HepG2 (cell line): ENCODE data around the gene NEURL3. TPM values are rescaled to one million over a fixed set of nuclear protein-coding genes. Genes with fewer than 3 reads are reported as not detected.

ENCODE experiments used
- ATF7-NPFF ChIP-seq: sonication (generic); formaldehyde crosslinking; IDR thresholded peaks from 2 replicates; pipeline ENCODE4 v1.8.1; 2023; ENCODE audit warnings: mild to moderate bottlenecking, low read depth, missing genetic modification reagents, moderate library complexity
- CBX5 ChIP-seq: sonication (generic); formaldehyde crosslinking; IDR thresholded peaks from 2 replicates; pipeline ENCODE4 v1.4.0; 2020; ENCODE audit warnings: missing genetic modification reagents, borderline replicate concordance
- GTF3A ChIP-seq: sonication (generic); formaldehyde crosslinking; conservative IDR thresholded peaks from 2 replicates; pipeline ENCODE4 v1.4.0; 2020; ENCODE audit warnings: mild to moderate bottlenecking, missing genetic modification reagents
- HOXA7 ChIP-seq: sonication (generic); formaldehyde crosslinking; IDR thresholded peaks from 2 replicates; pipeline ENCODE4 v1.8.1; 2022; ENCODE audit warnings: mild to moderate bottlenecking, missing genetic modification reagents, moderate library complexity
- MAF1 ChIP-seq: sonication (generic); formaldehyde crosslinking; IDR thresholded peaks from 2 replicates; pipeline ENCODE4 v1.5.0; 2020; ENCODE audit warnings: missing genetic modification reagents, borderline replicate concordance
- SCMH1 ChIP-seq: sonication (generic); formaldehyde crosslinking; IDR thresholded peaks from 2 replicates; pipeline ENCODE4 v1.9.0; 2021; ENCODE audit warnings: missing genetic modification reagents, mild to moderate bottlenecking, borderline replicate concordance
- SIN3A ChIP-seq: IDR thresholded peaks from 2 replicates; pipeline ENCODE4 v1.6.1; 2011; ENCODE audit warnings: low read depth, mild to moderate bottlenecking, control low read depth, low read length, borderline replicate concordance
- SPEN ChIP-seq: sonication (generic); formaldehyde crosslinking; IDR thresholded peaks from 2 replicates; pipeline ENCODE4 v1.5.1; 2020; ENCODE audit warnings: low read depth, mild to moderate bottlenecking, missing genetic modification reagents
- TOE1 ChIP-seq: sonication (generic); formaldehyde crosslinking; IDR thresholded peaks from 2 replicates; pipeline ENCODE4 v1.4.0; 2020; ENCODE audit warnings: mild to moderate bottlenecking, missing genetic modification reagents
- ZFP36L2 ChIP-seq: sonication (generic); formaldehyde crosslinking; IDR thresholded peaks from 2 replicates; pipeline ENCODE4 v1.4.0; 2020; ENCODE audit warnings: missing genetic modification reagents
- ZNF205 ChIP-seq: IDR thresholded peaks from 2 replicates; pipeline ENCODE4 v1.6.1; 2018; ENCODE audit warnings: missing biosample characterization, missing genetic modification reagents
- ZNF569 ChIP-seq: sonication (generic); formaldehyde crosslinking; IDR thresholded peaks from 2 replicates; pipeline ENCODE4 v1.5.0; 2020; ENCODE audit warnings: mild to moderate bottlenecking, missing genetic modification reagents, moderate library complexity, borderline replicate concordance
- ZNF605 ChIP-seq: sonication (generic); formaldehyde crosslinking; IDR thresholded peaks from 2 replicates; pipeline ENCODE4 v1.8.0; 2022; ENCODE audit warnings: mild to moderate bottlenecking, missing genetic modification reagents
- ZNF746 ChIP-seq: sonication (generic); formaldehyde crosslinking; IDR thresholded peaks from 2 replicates; pipeline ENCODE4 v1.8.0; 2022; ENCODE audit warnings: mild to moderate bottlenecking, missing genetic modification reagents
- ZNF782 ChIP-seq: sonication (generic); formaldehyde crosslinking; IDR thresholded peaks from 2 replicates; pipeline ENCODE4 v1.4.0; 2020; ENCODE audit warnings: missing genetic modification reagents, mild to moderate bottlenecking, borderline replicate concordance
- ZSCAN31 ChIP-seq: sonication (generic); formaldehyde crosslinking; IDR thresholded peaks from 2 replicates; pipeline ENCODE4 v1.5.0; 2020; ENCODE audit warnings: low read depth, mild to moderate bottlenecking, missing genetic modification reagents
- polyA plus RNA-seq, 8 experiments: library from polyadenylated mRNA; depleted of rRNA in 3 of 8; stranded (reverse) in 7 of 8; unstranded in 1 of 8; fragments of >200 nt; fragmentation: Illumina TruSeq in 4 of 8; extraction: Trizol in 4 of 8; gene quantifications; 2 replicates each; pipeline versions ENCODE4 v1.2.1 to v1.2.3, GENCODE V29; 2011 to 2016; ENCODE audit warnings: low read depth in 4 of 8, missing spikeins in 1 of 8, mixed read lengths in 1 of 8; ENCODE audit not compliant: insufficient read depth in 1 of 8
- total RNA-seq, 5 experiments: library from RNA; depleted of rRNA; stranded (reverse); fragments of >200 nt; fragmentation: Illumina TruSeq; extraction: Trizol; gene quantifications; 2 replicates each; pipeline ENCODE4 v1.2.3, GENCODE V29; 2016; ENCODE audit warnings: low read depth in 1 of 5
- TF ChIP-seq, protein P1 (sequence below): sonication (generic); formaldehyde crosslinking; IDR thresholded peaks from 2 replicates; pipeline ENCODE4 v1.4.0; 2020; ENCODE audit warnings: mild to moderate bottlenecking, missing genetic modification reagents
- TF ChIP-seq, protein P2 (sequence below): IDR thresholded peaks from 2 replicates; pipeline ENCODE4 v1.6.1; 2012; ENCODE audit warnings: low read depth, low read length, improper control_type of control experiment
- TF ChIP-seq, protein P3 (sequence below): sonication (generic); formaldehyde crosslinking; IDR thresholded peaks from 2 replicates; pipeline ENCODE4 v1.5.1; 2020; ENCODE audit warnings: missing genetic modification reagents, mild to moderate bottlenecking, borderline replicate concordance

The NEURL3 gene
- total and polyA plus RNA-seq, 2 of the 13 experiments (the other 11 are each of a cell fraction or from before 2014, with no cell fraction given), result 0.16 to 1.2 TPM

DNA sequence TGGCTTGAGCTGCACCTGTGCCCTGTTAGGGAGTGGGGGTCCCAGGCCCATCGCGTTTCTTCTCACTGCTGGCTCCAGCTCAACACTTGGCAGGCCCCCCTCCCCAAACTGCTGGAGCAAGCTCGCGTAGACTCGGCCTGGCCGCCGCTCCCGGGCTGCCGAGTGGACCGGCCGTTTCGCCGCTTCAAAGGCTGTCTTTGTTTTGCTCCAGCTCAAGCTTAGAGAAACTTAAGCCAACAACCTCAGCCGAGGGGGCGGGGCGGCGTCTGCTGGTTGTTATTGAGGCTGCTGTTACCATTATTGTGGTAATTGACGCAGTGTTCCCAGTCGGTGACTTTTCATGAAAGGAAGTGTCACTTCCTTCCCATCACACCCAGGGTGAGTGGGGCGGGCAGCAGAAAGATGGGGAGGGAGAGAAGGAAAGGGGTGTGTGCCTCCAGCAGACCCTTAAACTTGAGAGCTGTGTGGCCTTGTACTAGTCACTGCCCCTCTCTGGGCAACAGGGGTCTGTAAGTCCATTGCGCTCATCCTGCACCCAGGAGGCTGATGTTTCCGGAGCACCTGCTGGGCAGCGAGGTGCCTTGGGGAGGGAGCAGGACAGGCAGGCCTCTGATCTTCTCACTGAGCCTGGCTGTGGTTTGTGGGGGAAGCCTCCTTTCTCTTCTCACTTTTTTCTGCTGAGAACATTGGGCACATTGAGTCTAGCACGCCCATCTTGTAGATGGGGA lies 33.5 kb upstream of the NEURL3 start (continued):
- TF ChIP-seq, protein P1, sequence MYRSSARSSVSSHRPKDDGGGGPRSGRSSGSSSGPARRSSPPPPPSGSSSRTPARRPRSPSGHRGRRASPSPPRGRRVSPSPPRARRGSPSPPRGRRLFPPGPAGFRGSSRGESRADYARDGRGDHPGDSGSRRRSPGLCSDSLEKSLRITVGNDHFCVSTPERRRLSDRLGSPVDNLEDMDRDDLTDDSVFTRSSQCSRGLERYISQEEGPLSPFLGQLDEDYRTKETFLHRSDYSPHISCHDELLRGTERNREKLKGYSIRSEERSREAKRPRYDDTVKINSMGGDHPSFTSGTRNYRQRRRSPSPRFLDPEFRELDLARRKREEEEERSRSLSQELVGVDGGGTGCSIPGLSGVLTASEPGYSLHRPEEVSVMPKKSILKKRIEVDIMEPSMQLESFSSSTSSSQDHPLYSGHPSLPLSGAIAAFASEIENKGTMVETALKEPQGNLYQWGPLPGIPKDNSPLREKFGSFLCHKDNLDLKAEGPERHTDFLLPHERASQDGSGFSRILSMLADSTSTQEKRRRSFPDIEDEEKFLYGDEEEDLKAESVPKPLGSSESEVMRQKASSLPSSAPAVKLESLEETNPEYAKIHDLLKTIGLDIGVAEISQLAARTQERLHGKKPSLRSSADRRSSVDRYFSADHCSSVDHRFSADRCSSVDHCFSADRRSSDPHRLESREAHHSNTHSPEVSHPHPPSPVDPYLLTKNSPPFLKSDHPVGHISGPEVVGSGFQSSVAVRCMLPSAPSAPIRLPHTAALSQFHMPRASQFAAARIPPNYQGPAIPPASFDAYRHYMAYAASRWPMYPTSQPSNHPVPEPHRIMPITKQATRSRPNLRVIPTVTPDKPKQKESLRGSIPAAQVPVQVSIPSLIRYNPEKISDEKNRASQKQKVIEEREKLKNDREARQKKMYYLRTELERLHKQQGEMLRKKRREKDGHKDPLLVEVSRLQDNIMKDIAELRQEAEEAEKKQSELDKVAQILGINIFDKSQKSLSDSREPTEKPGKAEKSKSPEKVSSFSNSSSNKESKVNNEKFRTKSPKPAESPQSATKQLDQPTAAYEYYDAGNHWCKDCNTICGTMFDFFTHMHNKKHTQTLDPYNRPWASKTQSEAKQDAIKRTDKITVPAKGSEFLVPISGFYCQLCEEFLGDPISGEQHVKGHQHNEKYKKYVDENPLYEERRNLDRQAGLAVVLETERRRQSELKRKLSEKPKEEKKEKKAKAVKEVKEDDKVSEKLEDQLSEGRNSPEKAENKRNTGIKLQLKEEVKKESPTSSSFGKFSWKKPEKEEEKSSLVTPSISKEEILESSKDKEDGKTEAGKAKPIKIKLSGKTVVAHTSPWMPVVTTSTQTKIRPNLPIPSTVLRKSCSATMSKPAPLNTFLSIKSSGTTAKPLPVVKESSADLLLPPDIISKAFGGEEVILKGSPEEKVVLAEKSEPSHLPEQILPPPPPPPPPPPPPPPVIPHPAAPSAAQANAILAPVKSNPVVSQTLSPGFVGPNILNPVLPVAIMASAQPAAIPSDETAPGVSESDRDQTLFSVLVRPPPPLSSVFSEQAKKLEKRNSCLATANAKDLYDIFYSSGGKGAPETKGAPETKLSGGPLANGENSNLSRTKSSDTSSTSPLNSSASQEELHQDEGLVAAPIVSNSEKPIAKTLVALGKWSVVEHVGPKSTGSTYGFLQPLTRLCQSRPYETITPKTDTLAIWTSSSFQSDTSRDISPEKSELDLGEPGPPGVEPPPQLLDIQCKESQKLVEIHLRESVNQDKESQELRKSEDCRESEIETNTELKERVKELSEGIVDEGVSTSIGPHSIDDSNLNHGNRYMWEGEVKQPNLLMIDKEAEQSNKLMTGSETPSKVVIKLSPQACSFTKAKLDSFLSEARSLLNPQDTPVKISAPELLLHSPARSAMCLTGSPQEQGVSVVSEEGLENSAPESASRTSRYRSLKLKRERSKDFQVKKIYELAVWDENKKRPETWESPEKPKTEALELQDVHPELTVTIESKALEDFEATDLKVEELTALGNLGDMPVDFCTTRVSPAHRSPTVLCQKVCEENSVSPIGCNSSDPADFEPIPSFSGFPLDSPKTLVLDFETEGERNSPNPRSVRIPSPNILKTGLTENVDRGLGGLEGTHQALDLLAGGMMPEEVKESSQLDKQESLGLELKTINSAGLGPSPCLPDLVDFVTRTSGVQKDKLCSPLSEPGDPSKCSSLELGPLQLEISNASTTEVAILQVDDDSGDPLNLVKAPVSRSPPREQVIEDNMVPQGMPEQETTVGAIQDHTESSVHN (CRISPR knock-in tag), result no peak
- no peak for TF ChIP-seq HOXA7 (CRISPR knock-in tag)
- no peak for TF ChIP-seq ZFP36L2
- TF ChIP-seq MAF1, result no peak
- no peak for TF ChIP-seq TOE1 (CRISPR knock-in tag)
- TF ChIP-seq, protein P2, sequence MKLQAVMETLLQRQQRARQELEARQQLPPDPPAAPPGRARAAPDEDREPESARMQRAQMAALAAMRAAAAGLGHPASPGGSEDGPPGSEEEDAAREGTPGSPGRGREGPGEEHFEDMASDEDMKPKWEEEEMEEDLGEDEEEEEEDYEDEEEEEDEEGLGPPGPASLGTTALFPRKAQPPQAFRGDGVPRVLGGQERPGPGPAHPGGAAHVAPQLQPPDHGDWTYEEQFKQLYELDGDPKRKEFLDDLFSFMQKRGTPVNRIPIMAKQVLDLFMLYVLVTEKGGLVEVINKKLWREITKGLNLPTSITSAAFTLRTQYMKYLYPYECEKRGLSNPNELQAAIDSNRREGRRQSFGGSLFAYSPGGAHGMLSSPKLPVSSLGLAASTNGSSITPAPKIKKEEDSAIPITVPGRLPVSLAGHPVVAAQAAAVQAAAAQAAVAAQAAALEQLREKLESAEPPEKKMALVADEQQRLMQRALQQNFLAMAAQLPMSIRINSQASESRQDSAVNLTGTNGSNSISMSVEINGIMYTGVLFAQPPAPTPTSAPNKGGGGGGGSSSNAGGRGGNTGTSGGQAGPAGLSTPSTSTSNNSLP, result no peak
- TF ChIP-seq ATF7-NPFF (CRISPR knock-in tag), result no peak
- TF ChIP-seq GTF3A (CRISPR knock-in tag), result no peak
- TF ChIP-seq ZNF569 (CRISPR knock-in tag), result no peak
- no peak for TF ChIP-seq SPEN
- no peak for TF ChIP-seq SCMH1
- 0 out of 2 replicates have a peak, but pooled peaks have one; percentile 45 for TF ChIP-seq ZNF605 (CRISPR knock-in tag)
- TF ChIP-seq, protein P3, sequence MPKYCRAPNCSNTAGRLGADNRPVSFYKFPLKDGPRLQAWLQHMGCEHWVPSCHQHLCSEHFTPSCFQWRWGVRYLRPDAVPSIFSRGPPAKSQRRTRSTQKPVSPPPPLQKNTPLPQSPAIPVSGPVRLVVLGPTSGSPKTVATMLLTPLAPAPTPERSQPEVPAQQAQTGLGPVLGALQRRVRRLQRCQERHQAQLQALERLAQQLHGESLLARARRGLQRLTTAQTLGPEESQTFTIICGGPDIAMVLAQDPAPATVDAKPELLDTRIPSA (CRISPR knock-in tag), result no peak
- TF ChIP-seq ZSCAN31 (CRISPR knock-in tag), result 0 out of 2 replicates have a peak, but pooled peaks have one; percentile 6
- TF ChIP-seq SIN3A, result no peak
- TF ChIP-seq CBX5 (CRISPR knock-in tag), result peak; percentile 14; the same call in 1 of the 2 replicates
- 0 out of 2 replicates have a peak, but pooled peaks have one; percentile 57 for TF ChIP-seq ZNF746 (CRISPR knock-in tag)
- no peak; the same call in 1 of the 2 replicates for TF ChIP-seq ZNF782
- 0 out of 2 replicates have a peak, but pooled peaks have one; percentile 11 for TF ChIP-seq ZNF205
